K562 (cell line): Measurements from ENCODE around the gene GASK1A. TPM values are rescaled to one million over a fixed set of nuclear protein-coding genes. Genes with fewer than 3 reads are reported as not detected.

Experiments used
- ARID1B ChIP-seq: fragments of 450-650 bp; IDR thresholded peaks from 2 replicates; pipeline ENCODE4 v1.6.1; 2016; ENCODE audit warnings: antibody characterized with exemption, mild to moderate bottlenecking, inconsistent platforms
- CCAR2 ChIP-seq: fragments of 200-400 bp; formaldehyde crosslinking; IDR thresholded peaks from 2 replicates; pipeline ENCODE4 v1.6.1; 2017; ENCODE audit warnings: mild to moderate bottlenecking, low read depth, low read length
- CTCF ChIP-seq, 3 experiments: IDR thresholded peaks in 2 of 3; conservative IDR thresholded peaks in 1 of 3; 2 replicates each; pipeline ENCODE4 v1.5.1; 2011 to 2012; ENCODE audit warnings: low read length in 3 of 3, mild to moderate bottlenecking in 3 of 3, control low read depth in 2 of 3, improper control_type of control experiment in 1 of 3, inconsistent platforms in 1 of 3, low read depth in 1 of 3, mixed read lengths in 1 of 3, moderate library complexity in 1 of 3; ENCODE audit not compliant: insufficient read depth in 2 of 3
- CTCFL ChIP-seq: IDR thresholded peaks from 2 replicates; pipeline ENCODE4 v1.6.1; 2011; ENCODE audit warnings: borderline replicate concordance, low read depth, mild to moderate bottlenecking, moderate library complexity, low read length; ENCODE audit not compliant: insufficient read depth, poor library complexity, severe bottlenecking
- FOXP4 ChIP-seq: sonication (generic); formaldehyde crosslinking; IDR thresholded peaks from 2 replicates; pipeline ENCODE4 v1.8.0; 2022; ENCODE audit warnings: mild to moderate bottlenecking, missing genetic modification reagents, borderline replicate concordance
- GATAD2B ChIP-seq: fragments of 450-650 bp; IDR thresholded peaks from 2 replicates; pipeline ENCODE4 v1.6.1; 2017; ENCODE audit warnings: mild to moderate bottlenecking, borderline replicate concordance
- KDM5B ChIP-seq: fragments of 200-600 bp; sonication (generic); IDR thresholded peaks from 2 replicates; pipeline ENCODE4 v1.6.1; 2012; ENCODE audit warnings: low read depth, mild to moderate bottlenecking, moderate library complexity, low read length, control low read depth, inconsistent platforms; ENCODE audit not compliant: insufficient replicate concordance
- MCM5 ChIP-seq: fragments of 450-650 bp; IDR thresholded peaks from 2 replicates; pipeline ENCODE4 v1.6.1; 2016; ENCODE audit warnings: low read depth
- RBBP5 ChIP-seq: fragments of 200-600 bp; sonication (generic); IDR thresholded peaks from 2 replicates; pipeline ENCODE4 v1.6.1; 2012; ENCODE audit warnings: borderline replicate concordance, mild to moderate bottlenecking, low read length, control low read depth, inconsistent platforms; ENCODE audit not compliant: insufficient read depth, poor library complexity, severe bottlenecking
- SUPT5H ChIP-seq: fragments of 450-650 bp; IDR thresholded peaks from 2 replicates; pipeline ENCODE4 v1.6.1; 2016
- TBL1XR1 ChIP-seq, 2 experiments: IDR thresholded peaks; 2 replicates each; pipeline ENCODE4 v1.6.1; 2012; ENCODE audit warnings: improper control_type of control experiment in 2 of 2, low read length in 2 of 2, mild to moderate bottlenecking in 1 of 2
- U2AF2 ChIP-seq: fragments of 200-400 bp; formaldehyde crosslinking; optimal IDR thresholded peaks from 2 replicates; pipeline ENCODE3; 2017; ENCODE audit warnings: low read depth, mild to moderate bottlenecking, low read length
- WHSC1 ChIP-seq: IDR thresholded peaks from one replicate; pipeline ENCODE4 v1.6.1; 2012; ENCODE audit warnings: low read length, control low read depth, inconsistent platforms
- ZBTB9 ChIP-seq: fragments of 450-650 bp; formaldehyde crosslinking; IDR thresholded peaks from 2 replicates; pipeline ENCODE4 v1.4.0; 2020; ENCODE audit warnings: mild to moderate bottlenecking, moderate library complexity
- ZNF830 ChIP-seq: fragments of 250-450 bp; sonication (Bioruptor Pico); IDR thresholded peaks from 2 replicates; pipeline ENCODE4 v1.5.0; 2021; ENCODE audit warnings: mild to moderate bottlenecking
- polyA plus RNA-seq, 8 experiments: library from polyadenylated mRNA; depleted of rRNA in 4 of 8; stranded (reverse) in 5 of 8; unstranded in 3 of 8; fragments of >200 nt; fragmentation: Nextera tagmentation in 2 of 8; fragmentation: Illumina TruSeq in 1 of 8; extraction: Ambion mirVana in 2 of 8; extraction: Trizol in 1 of 8; gene quantifications; 2 replicates each; pipeline versions ENCODE4 v1.2.1 to v1.2.3, GENCODE V29; 2011 to 2014; ENCODE audit warnings: inconsistent platforms in 1 of 8, missing spikeins in 1 of 8
- total RNA-seq, 7 experiments: library from RNA; depleted of rRNA in 6 of 7; stranded (reverse); fragments of >200 nt in 6 of 7; fragmentation: Illumina TruSeq in 2 of 7; extraction: Trizol in 2 of 7; gene quantifications; 2 replicates each; pipeline versions ENCODE4 v1.2.1 to v1.2.3, GENCODE V29; 2011 to 2021; ENCODE audit warnings: low replicate concordance in 1 of 7

The GASK1A gene
- total and polyA plus RNA-seq, 9 of the 15 experiments (the other 6 are each of a cell fraction or from before 2014, with no cell fraction given): 0.04 to 0.11 (median 0.05) TPM; not detected in 5

GRCh38 chr3:43105596-43106292, 126.6 kb downstream of the GASK1A start, which contains the start of gene POMGNT2 (continued):
- TF ChIP-seq CTCFL: no peak
- peak; percentile 82 for TF ChIP-seq RBBP5
- TF ChIP-seq TBL1XR1 (IDR thresholded peaks at IDR 0.05; ENCODE audit: low read length in 2 of 2): no peak
- peak; percentile 21; the same call in 1 of the 2 replicates for TF ChIP-seq ZBTB9
- peak; percentile 59; the same call in 1 of the 2 replicates for TF ChIP-seq FOXP4
- peak; percentile 93 for TF ChIP-seq GATAD2B
- TF ChIP-seq KDM5B: peak; percentile 75
- TF ChIP-seq SUPT5H: no peak
- no peak for TF ChIP-seq CCAR2
- TF ChIP-seq ZNF830 (CRISPR knock-in tag): no peak
- no peak for TF ChIP-seq U2AF2
- TF ChIP-seq CTCF (IDR thresholded peaks at IDR 0.05 in 2 of 3, conservative IDR thresholded peaks at IDR 0.05 in 1 of 3; ENCODE audit: insufficient read depth in 2 of 3, low read depth in 1 of 3, low read length in 3 of 3): no peak
- no peak for TF ChIP-seq ARID1B
- TF ChIP-seq MCM5: no peak
- TF ChIP-seq WHSC1: no peak
